OCI-LY1 (cell line): ENCODE measurements around the gene GHITM.

ENCODE experiments used
- H2AFZ ChIP-seq: fragments of 200-600 bp; sonication (generic), shearing (Covaris generic); 2 replicates; pipeline ENCODE4 v1.6.0; 2014; ENCODE audit warnings: antibody characterized with exemption, mild to moderate bottlenecking, low read length
- H3F3A ChIP-seq: fragments of 200-600 bp; sonication (generic), shearing (Covaris generic); 2 replicates; pipeline ENCODE4 v1.6.0; 2014; ENCODE audit warnings: mild to moderate bottlenecking, antibody characterized with exemption, low read length, moderate library complexity; ENCODE audit not compliant: insufficient read depth
- H3K27ac ChIP-seq: fragments of 200-600 bp; sonication (generic); 2 replicates; pipeline ENCODE4 v1.5.1; 2014; ENCODE audit warnings: low read length, mixed run types, mild to moderate bottlenecking, low read depth; ENCODE audit not compliant: poor library complexity, severe bottlenecking
- H3K27me3 ChIP-seq: fragments of 200-600 bp; sonication (generic); 2 replicates; pipeline ENCODE4 v1.6.0; 2014; ENCODE audit warnings: antibody characterized with exemption, mild to moderate bottlenecking, low read length, moderate library complexity; ENCODE audit not compliant: insufficient read depth
- H3K36me3 ChIP-seq: fragments of 200-600 bp; sonication (generic); 2 replicates; pipeline ENCODE4 v1.6.1; 2014; ENCODE audit warnings: mild to moderate bottlenecking, antibody characterized with exemption, low read length, moderate library complexity, mixed read lengths; ENCODE audit not compliant: insufficient read depth
- H3K4me1 ChIP-seq: fragments of 200-600 bp; sonication (generic); 2 replicates; pipeline ENCODE4 v1.5.1; 2014; ENCODE audit warnings: mild to moderate bottlenecking, low read length, moderate library complexity; ENCODE audit not compliant: insufficient read depth, severe bottlenecking
- H3K4me2 ChIP-seq: fragments of 200-600 bp; sonication (generic), shearing (Covaris generic); 2 replicates; pipeline ENCODE4 v1.6.1; 2014; ENCODE audit warnings: low read length
- H3K4me3 ChIP-seq: fragments of 200-600 bp; sonication (generic); 2 replicates; pipeline ENCODE4 v1.5.1; 2014; ENCODE audit warnings: low read length, low read depth, mild to moderate bottlenecking, mixed read lengths; ENCODE audit not compliant: poor library complexity, severe bottlenecking
- H3K79me2 ChIP-seq: fragments of 200-600 bp; shearing (Covaris generic); 2 replicates; pipeline ENCODE4 v1.6.1; 2016; ENCODE audit warnings: mixed run types, low read length, mixed read lengths; ENCODE audit not compliant: insufficient read depth
- H3K9ac ChIP-seq: fragments of 200-600 bp; sonication (generic), shearing (Covaris generic); 2 replicates; pipeline ENCODE4 v1.6.1; 2014; ENCODE audit warnings: mild to moderate bottlenecking, low read length, mixed read lengths
- H3K9me2 ChIP-seq: fragments of 200-600 bp; sonication (generic), shearing (Covaris generic); 2 replicates; pipeline ENCODE4 v1.6.1; 2014; ENCODE audit warnings: low read depth, mild to moderate bottlenecking, low read length, mixed read lengths
- H3K9me3 ChIP-seq: fragments of 200-600 bp; shearing (Covaris generic); 2 replicates; pipeline ENCODE4 v1.6.1; 2014; ENCODE audit warnings: low read length, mixed read lengths
- H4K20me1 ChIP-seq: fragments of 200-600 bp; sonication (generic), shearing (Covaris generic); 2 replicates; pipeline ENCODE4 v1.6.0; 2016; ENCODE audit warnings: mild to moderate bottlenecking, low read length; ENCODE audit not compliant: insufficient read depth
- EZH2 ChIP-seq: fragments of 200-600 bp; sonication (generic), shearing (Covaris generic); IDR thresholded peaks from 2 replicates; pipeline ENCODE4 v1.8.0; 2017; ENCODE audit warnings: borderline replicate concordance, mixed run types, mild to moderate bottlenecking, antibody characterized with exemption, low read length, moderate library complexity, mixed read lengths
- TF ChIP-seq, protein P1 (sequence below): fragments of 200-600 bp; sonication (generic), shearing (Covaris generic); IDR thresholded peaks from 2 replicates; pipeline ENCODE4 v1.5.1; 2017; ENCODE audit warnings: mild to moderate bottlenecking, antibody characterized with exemption, low read length, moderate library complexity, mixed read lengths

GHITM gene

DNA sequence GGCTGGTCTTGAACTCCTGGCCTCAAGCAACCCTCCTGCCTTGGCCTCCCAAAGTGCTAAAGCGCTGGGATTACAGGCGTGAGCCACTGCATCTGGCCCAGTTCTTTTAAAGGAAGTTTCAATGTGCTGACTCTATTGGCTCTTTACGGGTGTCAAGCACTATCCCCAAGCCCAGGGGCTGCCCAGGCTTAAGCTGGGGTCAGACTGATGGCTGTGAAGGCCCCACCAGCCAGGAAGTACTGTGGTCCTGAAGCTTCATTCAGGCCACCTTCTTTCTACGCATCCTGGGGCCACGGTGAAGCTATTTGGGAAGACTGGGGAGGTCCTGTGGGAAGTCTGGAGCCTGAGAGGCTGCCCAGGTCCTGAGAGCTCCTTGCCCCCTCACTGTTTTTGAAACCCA lies 42.3 kb downstream of the GHITM start:
- no peaks in the 10 kb centered on the region for H4K20me1 ChIP-seq
- no peaks in the 10 kb centered on the region for H3K79me2 ChIP-seq
- H3K9ac ChIP-seq = no peak overlapping the region
- no peaks in the 10 kb centered on the region for H3K27me3 ChIP-seq
- H3K4me1 ChIP-seq = peaks cover 39% of the 10 kb centered on the region
- no peaks in the 10 kb centered on the region for H3F3A ChIP-seq
- H3K9me2 ChIP-seq = no peaks in the 10 kb centered on the region
- no peak overlapping the region for H3K4me3 ChIP-seq
- no peaks in the 10 kb centered on the region for H3K36me3 ChIP-seq
- no peak overlapping the region for H3K4me2 ChIP-seq
- no peak overlapping the region for H3K27ac ChIP-seq
- no peaks in the 10 kb centered on the region for H3K9me3 ChIP-seq
- no peak overlapping the region for H2AFZ ChIP-seq
- TF ChIP-seq, protein P1, sequence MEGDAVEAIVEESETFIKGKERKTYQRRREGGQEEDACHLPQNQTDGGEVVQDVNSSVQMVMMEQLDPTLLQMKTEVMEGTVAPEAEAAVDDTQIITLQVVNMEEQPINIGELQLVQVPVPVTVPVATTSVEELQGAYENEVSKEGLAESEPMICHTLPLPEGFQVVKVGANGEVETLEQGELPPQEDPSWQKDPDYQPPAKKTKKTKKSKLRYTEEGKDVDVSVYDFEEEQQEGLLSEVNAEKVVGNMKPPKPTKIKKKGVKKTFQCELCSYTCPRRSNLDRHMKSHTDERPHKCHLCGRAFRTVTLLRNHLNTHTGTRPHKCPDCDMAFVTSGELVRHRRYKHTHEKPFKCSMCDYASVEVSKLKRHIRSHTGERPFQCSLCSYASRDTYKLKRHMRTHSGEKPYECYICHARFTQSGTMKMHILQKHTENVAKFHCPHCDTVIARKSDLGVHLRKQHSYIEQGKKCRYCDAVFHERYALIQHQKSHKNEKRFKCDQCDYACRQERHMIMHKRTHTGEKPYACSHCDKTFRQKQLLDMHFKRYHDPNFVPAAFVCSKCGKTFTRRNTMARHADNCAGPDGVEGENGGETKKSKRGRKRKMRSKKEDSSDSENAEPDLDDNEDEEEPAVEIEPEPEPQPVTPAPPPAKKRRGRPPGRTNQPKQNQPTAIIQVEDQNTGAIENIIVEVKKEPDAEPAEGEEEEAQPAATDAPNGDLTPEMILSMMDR = no peak
- TF ChIP-seq EZH2 = no peak

DNA sequence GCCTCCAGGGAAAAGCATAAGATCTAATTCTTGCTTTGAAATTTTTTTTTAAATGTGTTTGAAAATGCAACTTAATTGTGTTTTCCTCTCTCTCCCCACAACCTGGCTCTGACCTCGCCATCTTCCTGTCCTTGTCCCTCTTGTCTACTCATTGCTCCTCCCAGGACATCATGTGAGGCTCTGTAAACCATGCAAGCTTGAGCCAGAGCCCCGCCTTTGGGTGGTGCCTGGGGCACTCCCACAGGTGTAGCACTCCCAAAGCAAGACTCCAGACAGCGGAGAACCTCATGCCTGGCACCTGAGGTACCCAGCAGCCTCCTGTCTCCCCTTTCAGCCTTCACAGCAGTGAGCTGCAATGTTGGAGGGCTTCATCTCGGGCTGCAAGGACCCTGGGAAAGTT lies 45.2 kb downstream of the GHITM start:
- Histone ChIP-seq H3K79me2 (no peaks in the 10 kb centered on the region), H3K9ac (no peak overlapping the region), H3K4me1 (peaks cover 12% of the 10 kb centered on the region), H3K27me3 (no peaks in the 10 kb centered on the region), H3K4me3 (no peak overlapping the region), H3F3A (no peaks in the 10 kb centered on the region), H3K4me2 (no peak overlapping the region), H3K36me3 (no peaks in the 10 kb centered on the region), H3K9me3 (no peaks in the 10 kb centered on the region), H2AFZ (no peak overlapping the region), H3K9me2 (no peaks in the 10 kb centered on the region), H4K20me1 (no peaks in the 10 kb centered on the region), H3K27ac (no peak overlapping the region)
- no peak for TF ChIP-seq EZH2
- TF ChIP-seq, protein P1 = no peak

DNA sequence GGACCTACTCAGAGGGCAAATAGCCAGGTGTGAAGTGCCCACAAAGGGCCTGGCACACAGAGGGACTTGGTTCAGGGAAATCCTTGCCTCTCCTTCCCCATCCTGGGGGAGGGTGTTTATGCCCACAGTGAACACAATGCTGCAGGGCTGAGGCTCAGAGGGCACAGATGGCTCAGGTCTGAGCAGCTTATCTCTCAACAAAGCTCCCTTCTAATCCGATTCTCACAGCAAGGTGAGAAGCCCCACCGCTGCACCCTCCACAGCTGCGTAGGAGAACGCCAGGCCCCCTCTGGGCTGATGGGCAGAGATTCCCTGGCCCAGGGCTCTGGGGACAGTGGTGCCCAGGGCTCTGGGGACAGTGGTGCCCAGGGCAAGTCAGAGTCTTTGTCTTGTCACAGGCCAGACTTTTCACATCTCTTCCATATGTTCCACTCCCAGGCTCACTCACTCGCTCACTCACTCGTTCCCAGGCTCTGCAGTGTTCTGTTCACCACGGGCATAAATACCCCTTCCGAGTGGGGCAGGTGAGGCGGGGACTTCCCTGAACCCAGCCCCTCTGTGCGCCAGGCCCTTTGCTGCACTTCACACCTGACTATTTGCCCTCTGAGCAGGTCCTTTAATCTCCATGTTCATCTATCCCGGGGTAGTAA lies 46.3 kb downstream of the GHITM start:
- Histone ChIP-seq H3F3A (no peaks in the 10 kb centered on the region), H3K36me3 (no peaks in the 10 kb centered on the region), H3K9me2 (no peaks in the 10 kb centered on the region), H2AFZ (no peak overlapping the region), H4K20me1 (no peaks in the 10 kb centered on the region), H3K27me3 (no peaks in the 10 kb centered on the region), H3K4me3 (no peak overlapping the region), H3K9me3 (no peaks in the 10 kb centered on the region), H3K27ac (no peak overlapping the region), H3K4me1 (peaks cover 9% of the 10 kb centered on the region), H3K79me2 (no peaks in the 10 kb centered on the region), H3K4me2 (no peak overlapping the region), H3K9ac (no peak overlapping the region)
- TF ChIP-seq EZH2 = no peak
- TF ChIP-seq, protein P1 = no peak
